Astrocyte (in vitro differentiated cells and primary cell): ENCODE data around the gene CCDC92B. TPM values are rescaled to one million over a fixed set of nuclear protein-coding genes. Genes with fewer than 3 reads are reported as not detected.
A peak's percentile ranks its signal among the peaks of the same experiment; 100 is the strongest.

Experiments used
- DNase-seq: peaks from one replicate; pipeline ENCODE4 v3.0.0-alpha.2; 2010; ENCODE audit warnings: low read depth
- FAIRE-seq: peaks from 2 replicates; lab custom pipeline; 2011; peaks lifted over from hg19 to GRCh38; lab: Jason Lieb, UNC
- H2AFZ ChIP-seq: 2 replicates; pipeline ENCODE4 v1.6.0; 2012; ENCODE audit warnings: low read depth, low read length, inconsistent platforms
- H3K27ac ChIP-seq: 2 replicates; pipeline ENCODE4 v1.5.1; 2011; ENCODE audit warnings: low read depth, low read length, inconsistent platforms
- H3K27me3 ChIP-seq: 2 replicates; pipeline ENCODE4 v1.6.0; 2011; ENCODE audit warnings: low read length, inconsistent platforms; ENCODE audit not compliant: insufficient read depth
- H3K36me3 ChIP-seq: 2 replicates; pipeline ENCODE4 v1.5.1; 2011; ENCODE audit warnings: low read length, inconsistent platforms; ENCODE audit not compliant: insufficient read depth
- H3K4me1 ChIP-seq: 2 replicates; pipeline ENCODE4 v1.5.1; 2011; ENCODE audit warnings: low read length, inconsistent platforms; ENCODE audit not compliant: insufficient read depth
- H3K4me2 ChIP-seq: 2 replicates; pipeline ENCODE4 v1.6.0; 2012; ENCODE audit warnings: low read length, inconsistent platforms
- H3K4me3 ChIP-seq: 2 replicates; pipeline ENCODE4 v1.5.1; 2011; ENCODE audit warnings: low read depth, mild to moderate bottlenecking, low read length, inconsistent platforms; ENCODE audit not compliant: insufficient read depth
- H3K79me2 ChIP-seq: 2 replicates; pipeline ENCODE4 v1.6.0; 2012; ENCODE audit warnings: mild to moderate bottlenecking, low read length, inconsistent platforms; ENCODE audit not compliant: insufficient read depth
- H3K9ac ChIP-seq: 2 replicates; pipeline ENCODE4 v1.6.0; 2012; ENCODE audit warnings: mild to moderate bottlenecking, low read length, inconsistent platforms
- H3K9me3 ChIP-seq: 2 replicates; pipeline ENCODE4 v1.5.1; 2012; ENCODE audit warnings: low read depth, mild to moderate bottlenecking, low read length, inconsistent platforms; ENCODE audit not compliant: insufficient read depth
- H4K20me1 ChIP-seq: 2 replicates; pipeline ENCODE4 v1.6.0; 2012; ENCODE audit warnings: low read length, inconsistent platforms; ENCODE audit not compliant: insufficient read depth
- H3K27ac Mint-ChIP-seq: one replicate; pipeline ENCODE4 v1.8.0; 2021; ENCODE audit warnings: mild to moderate bottlenecking, mixed read lengths; ENCODE audit not compliant: unreplicated experiment
- H3K27me3 Mint-ChIP-seq: one replicate; pipeline ENCODE4 v1.8.0; 2021; ENCODE audit warnings: low read depth, mixed read lengths; ENCODE audit not compliant: unreplicated experiment
- H3K36me3 Mint-ChIP-seq: one replicate; pipeline ENCODE4 v1.8.0; 2021; ENCODE audit warnings: low read depth, mixed read lengths; ENCODE audit not compliant: unreplicated experiment
- H3K4me1 Mint-ChIP-seq: one replicate; pipeline ENCODE4 v1.8.0; 2021; ENCODE audit warnings: low read depth, mixed read lengths; ENCODE audit not compliant: unreplicated experiment
- H3K4me3 Mint-ChIP-seq: one replicate; pipeline ENCODE4 v1.8.0; 2021; ENCODE audit warnings: mild to moderate bottlenecking, moderate library complexity, mixed read lengths; ENCODE audit not compliant: unreplicated experiment
- H3K9me3 Mint-ChIP-seq: one replicate; pipeline ENCODE4 v1.8.0; 2021; ENCODE audit warnings: mild to moderate bottlenecking, mixed read lengths; ENCODE audit not compliant: unreplicated experiment
- EZH2 ChIP-seq: IDR thresholded peaks from 2 replicates; pipeline ENCODE4 v1.6.1; 2012; ENCODE audit warnings: mild to moderate bottlenecking, low read length, inconsistent platforms; ENCODE audit not compliant: insufficient read depth
- total RNA-seq: library from RNA; stranded (reverse); gene quantifications from 2 replicates; pipeline ENCODE4 v1.2.1, GENCODE V29; 2021
- TF ChIP-seq, protein P1 (sequence below): IDR thresholded peaks from 2 replicates; pipeline ENCODE4 v1.5.1; 2011; ENCODE audit warnings: low read depth, mild to moderate bottlenecking, inconsistent platforms, low read length, moderate library complexity; ENCODE audit not compliant: insufficient read depth

The CCDC92B gene
- total RNA-seq, 1 donor from 2014 or later = 0.36 TPM

DNA sequence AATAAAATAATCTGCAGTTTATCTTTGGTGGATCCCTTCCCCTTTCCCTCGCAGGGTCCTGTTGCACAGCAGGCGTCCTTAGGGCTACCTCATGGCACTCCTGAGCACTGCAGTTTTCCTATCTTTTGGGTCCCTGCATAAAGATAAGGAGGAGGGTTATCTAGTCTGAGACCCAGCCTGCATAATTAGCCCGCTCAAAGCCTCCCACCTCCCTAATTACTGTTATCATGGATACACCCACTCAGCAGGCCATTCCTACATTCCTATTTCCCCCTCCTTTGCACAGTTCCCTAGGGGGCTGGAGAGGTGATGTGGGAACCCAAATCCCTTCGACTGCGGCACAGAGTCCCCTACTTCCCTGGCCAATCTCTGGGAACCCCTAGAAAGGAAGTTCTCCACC is 32.8 kb downstream of the CCDC92B start:
- Histone ChIP-seq H3K79me2 (peaks cover under 1% of the 10 kb centered on the region), H3K4me1 (peaks cover 7% of the 10 kb centered on the region), H3K4me2 (no peak overlapping the region), H2AFZ (no peak overlapping the region), H3K9me3 (no peaks in the 10 kb centered on the region), H4K20me1 (no peaks in the 10 kb centered on the region), H3K27me3 (no peaks in the 10 kb centered on the region), H3K27ac (no peak overlapping the region), H3K4me3 (no peak overlapping the region), H3K36me3 (no peaks in the 10 kb centered on the region), H3K9ac (no peak overlapping the region)
- Mint-ChIP-seq H3K4me1 (peaks cover 1% of the 10 kb centered on the region), H3K9me3 (peaks cover 4% of the 10 kb centered on the region), H3K27ac (no peak overlapping the region), H3K27me3 (peaks cover 10% of the 10 kb centered on the region), H3K36me3 (peaks cover 2% of the 10 kb centered on the region), H3K4me3 (no peak overlapping the region)
- FAIRE-seq (no peak), DNase-seq (no peak)
- TF ChIP-seq, protein P1, sequence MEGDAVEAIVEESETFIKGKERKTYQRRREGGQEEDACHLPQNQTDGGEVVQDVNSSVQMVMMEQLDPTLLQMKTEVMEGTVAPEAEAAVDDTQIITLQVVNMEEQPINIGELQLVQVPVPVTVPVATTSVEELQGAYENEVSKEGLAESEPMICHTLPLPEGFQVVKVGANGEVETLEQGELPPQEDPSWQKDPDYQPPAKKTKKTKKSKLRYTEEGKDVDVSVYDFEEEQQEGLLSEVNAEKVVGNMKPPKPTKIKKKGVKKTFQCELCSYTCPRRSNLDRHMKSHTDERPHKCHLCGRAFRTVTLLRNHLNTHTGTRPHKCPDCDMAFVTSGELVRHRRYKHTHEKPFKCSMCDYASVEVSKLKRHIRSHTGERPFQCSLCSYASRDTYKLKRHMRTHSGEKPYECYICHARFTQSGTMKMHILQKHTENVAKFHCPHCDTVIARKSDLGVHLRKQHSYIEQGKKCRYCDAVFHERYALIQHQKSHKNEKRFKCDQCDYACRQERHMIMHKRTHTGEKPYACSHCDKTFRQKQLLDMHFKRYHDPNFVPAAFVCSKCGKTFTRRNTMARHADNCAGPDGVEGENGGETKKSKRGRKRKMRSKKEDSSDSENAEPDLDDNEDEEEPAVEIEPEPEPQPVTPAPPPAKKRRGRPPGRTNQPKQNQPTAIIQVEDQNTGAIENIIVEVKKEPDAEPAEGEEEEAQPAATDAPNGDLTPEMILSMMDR = no peak
- TF ChIP-seq EZH2 = no peak

DNA sequence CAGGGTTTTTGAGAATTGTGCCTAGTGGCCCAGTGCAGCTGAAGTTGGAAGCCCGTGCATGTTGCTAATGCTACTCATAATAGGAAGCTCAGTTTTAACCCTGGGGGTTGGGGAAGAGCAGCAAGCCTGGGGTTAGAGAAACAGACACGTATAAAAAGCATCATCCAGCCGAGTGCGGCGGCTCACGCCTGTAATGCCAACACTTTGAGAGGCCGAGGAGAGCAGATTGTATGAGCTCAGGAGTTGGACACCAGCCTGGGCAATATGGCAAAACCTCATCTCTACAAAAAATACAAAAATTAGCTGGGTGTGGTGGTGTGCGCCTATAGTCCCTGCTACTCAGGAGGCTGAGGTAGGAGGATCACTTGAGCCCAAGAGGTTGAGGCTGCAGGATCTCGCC is 35.6 kb downstream of the CCDC92B start:
- Mint-ChIP-seq H3K27ac (no peak overlapping the region), H3K27me3 (peaks cover 3% of the 10 kb centered on the region), H3K4me3 (no peak overlapping the region), H3K4me1 (peaks cover 13% of the 10 kb centered on the region), H3K36me3 (peaks cover 2% of the 10 kb centered on the region), H3K9me3 (peaks cover 2% of the 10 kb centered on the region)
- Histone ChIP-seq H3K27ac (no peak overlapping the region), H3K9me3 (no peaks in the 10 kb centered on the region), H3K4me2 (no peak overlapping the region), H2AFZ (no peak overlapping the region), H3K4me1 (peaks cover 20% of the 10 kb centered on the region), H4K20me1 (peaks cover 22% of the 10 kb centered on the region), H3K79me2 (peaks cover 28% of the 10 kb centered on the region), H3K9ac (no peak overlapping the region), H3K4me3 (no peak overlapping the region), H3K27me3 (no peaks in the 10 kb centered on the region), H3K36me3 (no peaks in the 10 kb centered on the region)
- FAIRE-seq (no peak), DNase-seq (no peak)
- TF ChIP-seq, protein P1 = no peak
- no peak for TF ChIP-seq EZH2

DNA sequence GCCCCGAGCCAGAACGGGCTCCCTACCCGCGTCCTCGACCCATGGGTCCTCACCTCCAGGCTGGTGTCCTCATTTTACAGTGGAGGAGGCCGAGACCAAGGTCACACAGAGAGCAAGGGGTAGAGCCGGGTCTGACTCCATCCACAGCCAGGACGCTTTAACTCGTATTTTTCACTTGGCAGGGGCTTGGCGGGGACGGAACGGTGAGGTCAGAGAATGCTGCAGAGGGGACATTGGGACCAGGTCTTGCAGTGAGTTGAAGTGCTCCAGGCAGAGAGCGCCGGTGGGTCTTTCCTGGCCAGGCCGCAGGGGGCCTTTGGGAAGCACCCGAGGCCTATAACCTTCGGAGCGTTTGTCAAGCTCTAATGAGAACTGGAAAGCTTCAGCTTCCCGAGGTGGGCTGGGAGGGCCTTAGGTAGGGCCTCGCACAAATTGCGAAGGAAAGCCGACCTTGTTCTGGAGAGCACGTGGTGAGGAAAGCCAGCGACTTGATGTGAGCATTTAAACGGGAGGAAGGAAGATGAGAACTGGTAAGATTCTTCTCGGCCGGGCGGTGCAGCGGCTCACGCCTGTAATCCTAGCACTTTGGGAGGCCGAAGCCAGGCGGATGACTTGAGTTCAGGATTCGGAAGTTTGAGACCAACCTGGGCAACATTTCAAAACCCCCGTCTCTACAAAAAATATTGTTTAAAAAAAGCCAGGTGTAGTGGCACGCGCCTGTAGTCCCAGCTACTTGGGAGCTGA is 37.0 kb downstream of the CCDC92B start:
- peak overlapping the region; percentile 0 for H3K27ac ChIP-seq
- no peaks in the 10 kb centered on the region for H3K36me3 ChIP-seq
- no peak for FAIRE-seq
- Mint-ChIP-seq H3K27me3 (no peaks in the 10 kb centered on the region), H3K36me3 (peaks cover 2% of the 10 kb centered on the region), H3K4me3 (peak overlapping the region; percentile 78), H3K4me1 (peaks cover 13% of the 10 kb centered on the region), H3K27ac (peak overlapping the region; percentile 34), H3K9me3 (no peaks in the 10 kb centered on the region)
- peaks cover 42% of the 10 kb centered on the region for H3K79me2 ChIP-seq
- no peaks in the 10 kb centered on the region for H3K9me3 ChIP-seq
- peaks cover 20% of the 10 kb centered on the region for H3K4me1 ChIP-seq
- H4K20me1 ChIP-seq = peaks cover 36% of the 10 kb centered on the region
- H3K9ac ChIP-seq = peak overlapping the region; percentile 61
- no peaks in the 10 kb centered on the region for H3K27me3 ChIP-seq
- peak overlapping the region; percentile 90 for H3K4me2 ChIP-seq
- DNase-seq = no peak
- H2AFZ ChIP-seq = peak overlapping the region; percentile 87
- H3K4me3 ChIP-seq = peak overlapping the region; percentile 68
- TF ChIP-seq, protein P1 = no peak
- TF ChIP-seq EZH2 = no peak
